ENCODE results near the gene SYNJ2.

GRCh38 chr6:158056355-158056754 lies 74.7 kb downstream of the SYNJ2 start:
- TF ChIP-seq CTCF (IDR thresholded peaks at IDR 0.05): no peak
- TF ChIP-seq SREBF2 (IDR thresholded peaks at IDR 0.05): no peak
- no peak for TF ChIP-seq POLR2A (IDR thresholded peaks at IDR 0.05; ENCODE audit: low read length)
- TF ChIP-seq CEBPB (IDR thresholded peaks at IDR 0.05): no peak
- TF ChIP-seq EP300 (IDR thresholded peaks at IDR 0.05): no peak
- no peak for TF ChIP-seq USF2 (IDR thresholded peaks at IDR 0.05)
